Activated T-cell treated with anti-CD3 and anti-CD28 coated beads, Interleukin-2, amount 50 U/mL, for 72 hours (primary cell): Measurements from ENCODE around the gene OR2AT4. TPM values are rescaled to one million over a fixed set of nuclear protein-coding genes. Genes with fewer than 3 reads are reported as not detected.
A peak's percentile ranks its signal among the peaks of the same experiment; 100 is the strongest.
"Not testable (repeated sequence)": the region's sequence is repeated elsewhere in the genome, so short reads cannot be mapped to it uniquely, and the experiment has no call there.

Source experiments
- ATAC-seq, 2 donors: fragments of 150-1000 bp; cut with Tn5 transposase; replicated peaks in 1 of 2; 2 replicates each; pipeline ENCODE4 v1.10.0; 2021; ENCODE audit warnings: moderate library complexity in 2 of 2, mild to moderate bottlenecking in 1 of 2
- DNase-seq, 2 donors: peaks; one replicate each; pipeline ENCODE4 v3.0.0; 2021 to 2022; ENCODE audit warnings: mixed read lengths in 1 of 2
- H3K27ac Mint-ChIP-seq: one replicate; pipeline ENCODE4 v1.8.0; 2022; ENCODE audit warnings: mild to moderate bottlenecking, moderate library complexity, mixed read lengths
- H3K27me3 Mint-ChIP-seq: one replicate; pipeline ENCODE4 v1.8.0; 2022; ENCODE audit warnings: low read depth, mixed read lengths
- H3K36me3 Mint-ChIP-seq, 2 donors: one replicate each; pipeline ENCODE4 v1.8.0; 2022; ENCODE audit warnings: mixed read lengths in 2 of 2, mild to moderate bottlenecking in 1 of 2; ENCODE audit not compliant: insufficient read depth in 2 of 2
- H3K4me1 Mint-ChIP-seq: one replicate; pipeline ENCODE4 v1.8.0; 2022; ENCODE audit warnings: low read depth, mixed read lengths
- H3K4me3 Mint-ChIP-seq, 2 donors: one replicate each; pipeline ENCODE4 v1.8.0; 2022; ENCODE audit warnings: mild to moderate bottlenecking in 2 of 2, mixed read lengths in 2 of 2, moderate library complexity in 2 of 2
- H3K9me3 Mint-ChIP-seq, 2 donors: one replicate each; pipeline ENCODE4 v1.8.0; 2022; ENCODE audit warnings: mixed read lengths in 2 of 2
- total RNA-seq, 2 donors: library from RNA; stranded (reverse); gene quantifications; one replicate each; pipeline ENCODE4 v1.2.3, GENCODE V29; 2022

OR2AT4 gene
- total RNA-seq, 2 donors from 2014 or later = not detected

DNA sequence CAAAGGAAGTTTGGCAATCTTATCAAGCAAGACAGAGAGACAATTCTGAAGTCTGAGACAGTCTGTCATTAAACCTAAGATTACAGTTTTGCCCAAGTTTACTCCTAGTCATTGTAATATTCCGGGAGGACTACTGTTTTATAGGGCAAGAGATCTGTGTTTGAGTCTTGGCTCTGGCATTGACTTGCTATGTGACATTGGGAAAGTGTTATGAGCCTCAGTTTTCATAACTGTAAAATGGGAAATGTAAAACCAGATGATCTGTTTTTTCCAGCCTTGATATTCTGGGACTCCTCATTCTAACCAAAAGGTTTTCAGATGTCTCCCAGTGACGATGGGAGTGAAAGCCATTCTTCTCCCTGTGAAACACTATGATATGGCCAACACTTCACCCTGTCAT, 29.9 kb upstream of the OR2AT4 start:
- peaks cover 21% of the 10 kb centered on the region for H3K27me3 Mint-ChIP-seq
- H3K4me1 Mint-ChIP-seq = no peaks in the 10 kb centered on the region
- no peak for ATAC-seq
- peaks cover 0 to 2% of the 10 kb centered on the region in 2 donors for H3K9me3 Mint-ChIP-seq
- H3K4me3 Mint-ChIP-seq = no peak overlapping the region
- no peaks in the 10 kb centered on the region for H3K36me3 Mint-ChIP-seq
- DNase-seq = no peak
- no peak overlapping the region for H3K27ac Mint-ChIP-seq

DNA sequence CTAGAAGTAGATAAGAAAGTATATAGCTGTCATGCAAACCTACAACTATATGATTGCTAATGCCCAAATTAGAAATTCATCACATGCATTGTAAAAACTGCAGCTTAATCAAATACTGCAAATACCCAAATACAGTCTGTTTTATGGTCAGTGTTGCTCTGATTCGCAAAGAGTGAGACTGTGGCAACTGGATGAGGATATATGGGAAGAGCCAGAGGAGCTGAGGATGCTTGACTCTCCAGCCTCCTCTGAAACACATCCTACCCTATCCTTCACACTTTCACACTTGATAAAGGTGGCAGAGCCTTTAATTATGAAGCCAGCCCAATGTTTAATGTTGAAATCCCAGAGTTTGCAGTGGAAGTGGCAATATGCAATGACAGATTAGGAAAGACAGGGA, 21.9 kb upstream of the OR2AT4 start:
- Mint-ChIP-seq H3K9me3 (peaks cover 6 to 7% of the 10 kb centered on the region in 2 donors), H3K27me3 (peaks cover 50% of the 10 kb centered on the region), H3K36me3 (peaks cover 3 to 5% of the 10 kb centered on the region in 2 donors), H3K4me1 (no peaks in the 10 kb centered on the region), H3K4me3 (no peak overlapping the region), H3K27ac (no peak overlapping the region)
- no peak for ATAC-seq
- no peak for DNase-seq

DNA sequence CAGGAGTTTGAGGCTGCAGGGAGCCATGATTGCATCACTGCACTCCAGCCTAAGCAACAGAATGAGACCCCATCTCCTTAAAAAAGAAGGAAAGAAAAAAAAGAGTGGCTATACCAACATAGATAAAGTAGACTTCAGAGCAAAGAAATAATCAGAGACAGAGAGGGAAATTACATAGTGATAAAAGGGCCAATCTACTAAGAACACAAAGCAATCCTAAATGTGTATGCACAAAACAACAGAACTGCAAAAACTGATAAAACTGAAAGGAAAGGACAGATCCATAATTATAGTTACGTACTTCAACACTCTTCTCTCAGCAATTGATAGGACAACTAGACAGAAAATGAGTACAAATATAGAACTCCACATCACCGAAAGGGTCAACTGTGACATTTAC, 17.8 kb upstream of the OR2AT4 start:
- ATAC-seq (no peak), DNase-seq (no peak)
- H3K27me3 Mint-ChIP-seq = peaks cover 61% of the 10 kb centered on the region
- H3K36me3 Mint-ChIP-seq = peaks cover 8 to 14% of the 10 kb centered on the region in 2 donors
- H3K4me3 Mint-ChIP-seq = no peak overlapping the region
- no peaks in the 10 kb centered on the region for H3K4me1 Mint-ChIP-seq
- no peak overlapping the region for H3K27ac Mint-ChIP-seq
- H3K9me3 Mint-ChIP-seq = peaks cover 6 to 10% of the 10 kb centered on the region in 2 donors

DNA sequence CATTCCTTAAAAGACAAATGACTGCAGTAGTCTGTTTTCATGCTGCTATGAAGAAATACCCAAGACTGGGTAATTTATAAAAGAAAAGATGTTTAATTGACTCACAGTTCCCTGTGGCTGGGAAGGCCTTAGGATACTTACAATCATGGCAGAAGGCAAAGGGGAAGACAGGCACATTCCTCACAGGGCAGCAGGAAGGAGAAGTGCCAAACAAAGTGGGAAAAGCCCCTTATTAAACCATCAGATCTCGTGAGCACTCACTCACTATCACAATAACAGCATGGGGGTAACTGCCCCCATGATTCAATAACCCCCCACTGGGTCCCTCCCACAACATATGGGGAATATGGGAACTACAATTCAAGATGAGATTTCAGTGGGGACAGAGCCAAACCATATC, 16.4 kb upstream of the OR2AT4 start:
- DNase-seq (no peak), ATAC-seq (no peak)
- H3K27ac Mint-ChIP-seq = no peak overlapping the region
- H3K9me3 Mint-ChIP-seq = peaks cover 6 to 10% of the 10 kb centered on the region in 2 donors
- peaks cover 8 to 14% of the 10 kb centered on the region in 2 donors for H3K36me3 Mint-ChIP-seq
- H3K4me1 Mint-ChIP-seq = no peaks in the 10 kb centered on the region
- H3K4me3 Mint-ChIP-seq = no peak overlapping the region
- peaks cover 59% of the 10 kb centered on the region for H3K27me3 Mint-ChIP-seq

DNA sequence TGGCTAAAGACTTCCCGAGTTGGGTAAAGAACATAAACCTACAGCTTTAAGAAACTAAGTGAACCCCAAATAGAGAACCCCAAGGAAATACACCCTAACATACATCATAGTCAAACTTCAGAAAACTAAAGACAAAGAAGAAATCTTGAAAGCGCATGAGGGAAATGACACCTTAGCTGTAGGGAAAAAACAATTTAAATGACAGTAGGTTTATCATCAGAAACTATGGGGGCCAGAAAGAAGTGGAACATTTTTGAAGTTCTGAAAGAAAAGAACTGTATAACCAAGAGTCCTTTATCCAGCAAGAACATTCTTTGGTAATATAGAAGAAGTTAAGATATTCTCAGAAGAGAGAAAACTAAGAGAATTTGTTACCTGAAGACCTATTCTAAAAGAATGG, 15.5 kb upstream of the OR2AT4 start:
- peaks cover 8 to 14% of the 10 kb centered on the region in 2 donors for H3K36me3 Mint-ChIP-seq
- H3K4me1 Mint-ChIP-seq = no peaks in the 10 kb centered on the region
- peaks cover 58% of the 10 kb centered on the region for H3K27me3 Mint-ChIP-seq
- no peak for DNase-seq
- peaks cover 6 to 10% of the 10 kb centered on the region in 2 donors for H3K9me3 Mint-ChIP-seq
- no peak overlapping the region for H3K27ac Mint-ChIP-seq
- no peak overlapping the region for H3K4me3 Mint-ChIP-seq
- ATAC-seq = no peak

DNA sequence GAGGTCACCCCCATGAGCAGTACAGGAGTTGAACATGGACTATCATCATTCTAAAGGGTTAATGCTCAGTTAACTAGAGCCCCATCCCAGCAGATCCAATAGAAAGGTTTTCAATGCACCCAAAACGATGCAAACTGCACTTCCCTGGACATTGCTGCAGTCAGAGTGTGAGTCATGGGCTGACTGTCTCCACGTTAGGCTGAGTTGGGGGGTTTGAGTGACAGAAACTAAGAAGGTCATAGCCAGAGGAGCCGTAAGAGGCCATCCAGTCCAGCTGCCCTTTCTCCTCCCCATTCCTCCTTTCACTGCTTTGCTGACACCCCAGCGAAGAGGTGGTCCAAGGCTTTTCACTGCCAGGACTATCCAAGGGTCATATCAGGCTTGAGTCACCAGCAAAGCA, 10.5 kb upstream of the OR2AT4 start:
- H3K9me3 Mint-ChIP-seq = peaks cover 0 to 2% of the 10 kb centered on the region in 2 donors
- H3K4me3 Mint-ChIP-seq = no peak overlapping the region
- no peak overlapping the region for H3K27ac Mint-ChIP-seq
- ATAC-seq (no peak), DNase-seq (no peak)
- peaks cover 5 to 7% of the 10 kb centered on the region in 2 donors for H3K36me3 Mint-ChIP-seq
- peaks cover 12% of the 10 kb centered on the region for H3K4me1 Mint-ChIP-seq
- peaks cover 39% of the 10 kb centered on the region for H3K27me3 Mint-ChIP-seq

DNA sequence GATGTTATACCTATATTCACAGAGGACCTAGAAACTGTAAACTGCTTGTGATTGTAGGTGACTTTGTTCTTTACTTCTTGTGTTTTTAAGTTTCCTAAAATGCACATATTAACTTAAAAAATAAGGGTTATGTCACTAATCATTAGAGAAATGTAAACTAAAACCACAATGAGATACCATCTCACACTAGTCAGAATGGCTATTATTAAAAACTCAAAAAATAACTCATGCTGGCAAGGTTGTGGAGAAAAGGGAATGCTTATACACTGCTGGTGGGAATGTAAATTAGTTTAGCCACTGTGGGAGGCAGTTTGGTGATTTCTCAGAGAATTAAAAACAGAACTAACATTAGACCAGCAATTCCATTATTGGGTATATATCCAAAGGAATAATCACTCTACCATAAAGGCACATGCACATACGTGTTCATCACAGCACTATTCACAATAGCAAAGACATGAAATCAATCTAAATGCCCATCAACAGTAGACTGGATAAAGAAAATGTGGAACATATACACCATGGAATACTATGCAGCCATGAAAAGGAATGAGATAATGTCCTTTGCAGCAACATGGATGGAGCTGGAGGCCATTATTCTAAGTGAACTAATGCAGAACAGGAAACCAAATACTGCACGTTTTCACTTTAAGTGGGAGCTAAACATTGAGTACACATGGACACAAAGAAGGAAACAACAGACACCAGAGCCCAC, 9.4 kb upstream of the OR2AT4 start:
- H3K36me3 Mint-ChIP-seq, ATAC-seq, H3K4me3 Mint-ChIP-seq, H3K27ac Mint-ChIP-seq, DNase-seq, H3K9me3 Mint-ChIP-seq: not testable (repeated sequence)
- peaks cover 12% of the 10 kb centered on the region for H3K4me1 Mint-ChIP-seq
- H3K27me3 Mint-ChIP-seq = peaks cover 47% of the 10 kb centered on the region

DNA sequence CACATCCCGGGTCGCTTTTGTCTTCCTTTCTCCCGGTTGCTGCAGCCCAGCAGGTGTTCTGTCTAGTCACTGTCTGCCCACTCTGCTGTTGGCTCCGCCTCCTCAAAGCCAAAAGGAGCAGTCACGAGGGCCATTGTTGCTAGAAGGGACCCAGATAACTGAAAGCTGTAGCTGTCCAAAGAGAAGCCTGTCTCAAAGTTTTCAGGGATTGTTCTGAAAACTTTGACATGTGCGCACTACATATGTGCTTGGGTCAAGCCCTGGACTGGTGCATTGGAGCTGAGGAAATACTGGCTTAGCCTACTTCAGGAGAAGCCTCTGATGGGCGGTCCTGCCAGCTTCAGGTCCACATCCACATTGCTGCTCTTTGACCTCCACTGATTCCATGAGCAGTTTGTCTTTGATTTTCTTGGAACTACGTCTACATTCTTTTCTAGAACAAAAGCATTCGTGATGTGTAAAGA, 8.8 kb upstream of the OR2AT4 start:
- Mint-ChIP-seq H3K27me3 (peaks cover 53% of the 10 kb centered on the region), H3K27ac (no peak overlapping the region), H3K4me3 (no peak overlapping the region), H3K9me3 (peaks cover 0 to 2% of the 10 kb centered on the region in 2 donors), H3K4me1 (peaks cover 17% of the 10 kb centered on the region), H3K36me3 (peaks cover 0 to 2% of the 10 kb centered on the region in 2 donors)
- no peak for DNase-seq
- ATAC-seq = no peak

DNA sequence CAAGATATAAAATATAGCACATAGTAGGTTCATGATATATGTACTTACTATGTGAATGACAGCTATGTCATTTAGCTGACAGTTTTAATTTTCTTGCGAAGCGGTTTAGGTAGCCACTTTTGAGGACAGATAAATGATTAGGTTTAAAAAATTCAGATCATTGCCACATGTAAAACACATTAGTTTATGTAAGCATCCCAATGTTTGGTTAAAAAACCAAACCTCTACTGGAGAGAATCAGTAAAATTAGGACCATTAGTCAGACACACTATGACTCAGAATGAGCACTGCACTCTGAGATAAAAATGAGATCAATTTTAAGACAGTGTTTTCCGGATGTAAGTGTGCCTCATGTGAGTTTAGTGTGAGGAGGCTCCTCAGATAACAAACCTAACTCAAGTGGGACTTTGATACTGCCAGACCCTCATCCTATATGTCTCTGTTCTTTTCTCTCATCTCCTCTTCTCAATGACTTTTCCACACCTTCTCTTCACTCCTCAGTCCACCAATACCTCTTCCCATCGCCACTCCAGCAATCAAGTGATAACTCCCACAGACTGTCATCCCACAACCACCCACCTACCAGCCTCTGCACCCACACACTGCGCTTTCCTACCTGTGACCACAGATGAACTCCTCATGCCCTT, 6.8 kb upstream of the OR2AT4 start:
- Mint-ChIP-seq H3K9me3 (peaks cover 0 to 2% of the 10 kb centered on the region in 2 donors), H3K4me1 (peaks cover 25% of the 10 kb centered on the region), H3K27me3 (peaks cover 52% of the 10 kb centered on the region), H3K27ac (peak overlapping the region; percentile 2), H3K4me3 (peak overlapping the region; percentile 23 to 59), H3K36me3 (peaks cover 0 to 2% of the 10 kb centered on the region in 2 donors)
- DNase-seq (peak; percentile 6 to 12), ATAC-seq (peak; percentile 82 to 84)

DNA sequence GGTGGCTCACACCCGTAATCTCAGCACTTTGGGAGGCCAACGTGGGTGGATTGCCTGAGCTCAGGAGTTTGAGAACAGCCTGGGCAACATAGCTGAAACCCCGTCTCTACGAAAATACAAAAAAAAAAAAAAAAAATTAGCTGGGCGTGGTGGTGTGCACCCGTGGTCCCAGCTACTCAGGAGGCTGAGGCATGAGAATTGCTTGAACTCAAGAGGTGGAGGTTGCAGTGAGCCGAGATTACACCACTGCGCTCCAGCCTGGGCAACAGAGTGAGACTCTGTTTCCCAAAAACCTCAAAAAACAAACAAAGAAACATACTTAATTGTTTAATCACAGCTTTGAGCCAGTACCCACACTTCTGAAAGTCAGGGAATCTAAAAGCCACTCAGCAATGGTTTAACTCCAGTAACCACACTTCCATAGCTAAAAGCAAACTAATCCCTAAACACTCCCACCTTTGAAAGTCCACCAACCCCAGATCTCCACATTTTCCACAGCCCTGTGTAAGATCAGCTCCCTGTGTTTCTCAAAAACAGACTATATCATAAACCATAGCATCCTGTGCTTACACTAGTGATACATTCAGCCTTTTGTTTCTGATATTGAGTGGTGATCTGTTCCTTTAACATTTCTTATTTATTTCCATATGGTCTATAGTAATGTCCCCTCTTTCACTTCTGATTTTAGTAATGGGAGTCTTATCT, 4.9 kb upstream of the OR2AT4 start:
- H3K27me3 Mint-ChIP-seq = peaks cover 48% of the 10 kb centered on the region
- no peak for ATAC-seq
- H3K4me1 Mint-ChIP-seq = peaks cover 25% of the 10 kb centered on the region

DNA sequence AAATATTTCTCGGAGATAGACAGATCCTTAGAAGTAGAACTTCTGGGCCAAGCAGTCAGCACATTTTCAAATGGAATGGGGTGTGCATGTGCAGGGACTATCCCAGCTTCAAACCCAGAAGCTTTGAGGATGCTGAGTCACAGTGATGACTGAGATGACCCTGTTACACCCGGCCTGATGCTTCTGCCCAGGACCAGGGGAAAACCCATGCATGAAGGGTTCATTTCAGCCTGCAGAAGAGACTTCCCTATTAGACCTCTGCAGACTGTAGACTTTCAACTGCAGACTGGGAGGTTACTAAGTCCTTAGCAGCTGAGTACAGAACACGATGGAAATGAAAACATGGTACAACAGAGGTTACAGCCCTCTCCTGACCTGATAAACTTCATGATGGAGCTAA, 3.6 kb upstream of the OR2AT4 start:
- peaks cover 0 to 2% of the 10 kb centered on the region in 2 donors for H3K9me3 Mint-ChIP-seq
- ATAC-seq (peak; percentile 90 to 95), DNase-seq (peak; percentile 63 to 67)
- H3K4me1 Mint-ChIP-seq = peaks cover 25% of the 10 kb centered on the region
- no peak overlapping the region for H3K27ac Mint-ChIP-seq
- peaks cover 49% of the 10 kb centered on the region for H3K27me3 Mint-ChIP-seq
- H3K4me3 Mint-ChIP-seq = peak overlapping the region in 1 of 2 donors; percentile 39
- H3K36me3 Mint-ChIP-seq = peaks cover 0 to 2% of the 10 kb centered on the region in 2 donors

More for the DNA sequence above, 4.9 kb upstream of the OR2AT4 start:
- no peak overlapping the region for H3K4me3 Mint-ChIP-seq
- peaks cover 0 to 2% of the 10 kb centered on the region in 2 donors for H3K9me3 Mint-ChIP-seq
- H3K36me3 Mint-ChIP-seq = peaks cover 0 to 2% of the 10 kb centered on the region in 2 donors
- DNase-seq = no peak
- no peak overlapping the region for H3K27ac Mint-ChIP-seq

DNA sequence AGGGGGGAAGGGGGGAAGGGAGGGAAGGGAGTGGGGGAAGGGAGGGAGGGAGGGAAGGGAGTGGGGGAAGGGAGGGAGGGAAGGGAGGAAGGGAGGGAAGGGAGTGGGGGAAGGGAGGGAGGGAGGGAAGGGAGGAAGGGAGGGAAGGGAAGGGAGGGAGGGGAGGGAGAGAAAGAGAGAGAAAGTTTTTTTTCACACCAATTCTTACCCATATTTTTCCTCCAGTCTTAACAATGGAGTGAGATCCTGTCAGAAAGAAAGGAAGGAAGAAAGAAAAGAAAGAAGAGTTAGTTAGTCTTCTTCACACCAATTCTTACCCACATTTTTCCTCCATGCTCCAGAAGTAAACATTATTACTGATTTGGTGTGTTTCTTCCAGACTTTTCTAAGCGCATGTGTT, 3.0 kb upstream of the OR2AT4 start:
- Mint-ChIP-seq H3K4me1 (peaks cover 25% of the 10 kb centered on the region), H3K4me3 (no peak overlapping the region), H3K27me3 (peaks cover 53% of the 10 kb centered on the region), H3K36me3 (peaks cover 0 to 2% of the 10 kb centered on the region in 2 donors), H3K9me3 (peaks cover 0 to 2% of the 10 kb centered on the region in 2 donors), H3K27ac (no peak overlapping the region)
- no peak for DNase-seq
- ATAC-seq = no peak

DNA sequence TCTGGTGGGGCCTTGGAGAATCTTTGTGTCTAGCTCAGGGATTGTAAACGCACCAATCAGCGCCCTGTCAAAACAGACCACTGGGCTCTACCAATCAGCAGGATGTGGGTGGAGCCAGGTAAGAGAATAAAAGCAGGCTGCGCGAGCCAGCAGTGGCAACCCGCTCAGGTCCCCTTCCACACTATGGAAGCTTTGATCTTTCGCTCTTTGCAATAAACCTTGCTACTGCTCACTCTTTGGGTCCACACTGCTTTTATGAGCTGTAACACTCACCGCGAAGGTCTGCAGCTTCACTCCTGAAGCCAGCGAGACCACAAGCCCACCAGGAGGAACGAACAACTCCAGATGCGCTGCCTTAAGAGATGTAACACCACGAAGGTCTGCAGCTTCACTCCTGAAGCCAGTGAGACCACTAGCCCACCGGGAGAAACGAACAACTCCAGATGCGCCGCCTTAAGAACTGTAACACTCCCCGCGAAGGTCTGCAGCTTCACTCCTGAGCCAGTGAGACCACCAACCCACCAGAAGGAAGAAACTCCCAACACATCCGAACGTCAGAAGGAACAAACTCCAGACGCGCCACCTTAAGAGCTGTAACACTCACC, 2.3 kb upstream of the OR2AT4 start:
- H3K27ac Mint-ChIP-seq, DNase-seq, H3K36me3 Mint-ChIP-seq, H3K4me3 Mint-ChIP-seq, H3K9me3 Mint-ChIP-seq, ATAC-seq: not testable (repeated sequence)
- Mint-ChIP-seq H3K27me3 (peaks cover 53% of the 10 kb centered on the region), H3K4me1 (peaks cover 22% of the 10 kb centered on the region)
